ENCODE results near the gene SPAG7.
A peak's percentile ranks its signal among the peaks of the same experiment; 100 is the strongest.

The SPAG7 gene

DNA sequence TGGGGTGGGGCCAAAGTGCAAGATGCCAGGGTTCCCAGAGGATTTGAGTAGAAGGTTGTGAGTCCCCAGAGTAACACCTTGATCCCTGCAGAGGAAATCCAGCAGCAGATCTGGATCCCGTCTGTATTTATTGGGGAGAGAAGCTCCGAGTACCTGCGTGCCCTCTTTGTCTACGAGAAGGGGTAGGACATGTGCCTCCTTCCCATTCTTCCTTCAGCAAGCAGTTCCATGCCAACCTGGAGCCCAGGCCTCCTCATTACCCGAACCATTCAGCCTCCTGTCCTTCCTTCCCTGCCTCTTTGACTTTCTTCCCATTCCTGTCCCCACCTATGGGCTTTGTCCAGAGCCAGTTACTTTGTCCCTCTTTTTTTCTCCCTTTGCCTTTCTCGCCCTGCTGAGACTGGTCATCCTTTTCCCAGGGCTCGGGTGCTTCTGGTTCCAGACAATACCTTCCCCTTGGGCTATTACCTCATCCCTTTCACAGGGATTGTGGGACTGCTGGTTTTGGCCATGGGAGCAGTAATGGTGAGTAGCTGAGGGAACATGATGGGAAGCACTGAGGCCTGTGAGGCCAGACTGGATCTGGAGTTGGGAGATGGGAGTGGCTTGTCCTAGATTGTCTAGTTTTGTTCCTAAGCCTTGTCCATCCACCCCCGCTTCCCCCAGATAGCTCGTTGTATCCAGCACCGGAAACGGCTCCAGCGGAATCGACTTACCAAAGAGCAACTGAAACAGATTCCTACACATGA lies 24.7 kb downstream of the SPAG7 start:
- ChIA-PET CTCF (interaction anchor here (1.4 kb wide), 1 partner anchor 10 kb away, joined by 3 read pairs; no protein-coding TSS in a partner anchor), POLR2A (interaction anchor here (0.6 to 0.8 kb wide), 2 partner anchors 25 to 1157 kb away, joined by 3 to 5 read pairs; partner anchors contain the start of gene SPAG7)
- DNase-seq (ENCODE audit: extremely low spot score), result no peak
- TF ChIP-seq, protein P1, sequence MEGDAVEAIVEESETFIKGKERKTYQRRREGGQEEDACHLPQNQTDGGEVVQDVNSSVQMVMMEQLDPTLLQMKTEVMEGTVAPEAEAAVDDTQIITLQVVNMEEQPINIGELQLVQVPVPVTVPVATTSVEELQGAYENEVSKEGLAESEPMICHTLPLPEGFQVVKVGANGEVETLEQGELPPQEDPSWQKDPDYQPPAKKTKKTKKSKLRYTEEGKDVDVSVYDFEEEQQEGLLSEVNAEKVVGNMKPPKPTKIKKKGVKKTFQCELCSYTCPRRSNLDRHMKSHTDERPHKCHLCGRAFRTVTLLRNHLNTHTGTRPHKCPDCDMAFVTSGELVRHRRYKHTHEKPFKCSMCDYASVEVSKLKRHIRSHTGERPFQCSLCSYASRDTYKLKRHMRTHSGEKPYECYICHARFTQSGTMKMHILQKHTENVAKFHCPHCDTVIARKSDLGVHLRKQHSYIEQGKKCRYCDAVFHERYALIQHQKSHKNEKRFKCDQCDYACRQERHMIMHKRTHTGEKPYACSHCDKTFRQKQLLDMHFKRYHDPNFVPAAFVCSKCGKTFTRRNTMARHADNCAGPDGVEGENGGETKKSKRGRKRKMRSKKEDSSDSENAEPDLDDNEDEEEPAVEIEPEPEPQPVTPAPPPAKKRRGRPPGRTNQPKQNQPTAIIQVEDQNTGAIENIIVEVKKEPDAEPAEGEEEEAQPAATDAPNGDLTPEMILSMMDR (IDR thresholded peaks at IDR 0.05; ENCODE audit: control extremely low read depth, extremely low read depth, low read depth, missing control alignments), result no peak

DNA sequence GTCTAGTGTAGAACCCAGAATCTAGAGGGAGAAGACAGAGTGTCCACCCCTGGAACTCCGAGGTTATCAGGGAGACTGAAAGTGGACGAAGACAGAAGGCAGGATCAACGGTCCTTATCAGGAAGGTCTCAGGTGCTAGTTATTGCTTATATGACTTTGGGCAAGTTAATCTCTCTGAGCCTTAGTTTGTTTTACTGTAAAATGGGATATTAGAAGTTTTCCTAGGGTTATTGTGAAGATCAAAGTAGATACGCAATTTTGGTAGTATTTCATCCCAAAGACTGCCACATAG lies 26.4 kb downstream of the SPAG7 start:
- DNase-seq (ENCODE audit: extremely low spot score), result no peak
- POLR2A ChIA-PET, result no interaction called here
- CTCF ChIA-PET, result no interaction called here
- TF ChIP-seq, protein P1 (IDR thresholded peaks at IDR 0.05; ENCODE audit: control extremely low read depth, extremely low read depth, low read depth, missing control alignments), result no peak

DNA sequence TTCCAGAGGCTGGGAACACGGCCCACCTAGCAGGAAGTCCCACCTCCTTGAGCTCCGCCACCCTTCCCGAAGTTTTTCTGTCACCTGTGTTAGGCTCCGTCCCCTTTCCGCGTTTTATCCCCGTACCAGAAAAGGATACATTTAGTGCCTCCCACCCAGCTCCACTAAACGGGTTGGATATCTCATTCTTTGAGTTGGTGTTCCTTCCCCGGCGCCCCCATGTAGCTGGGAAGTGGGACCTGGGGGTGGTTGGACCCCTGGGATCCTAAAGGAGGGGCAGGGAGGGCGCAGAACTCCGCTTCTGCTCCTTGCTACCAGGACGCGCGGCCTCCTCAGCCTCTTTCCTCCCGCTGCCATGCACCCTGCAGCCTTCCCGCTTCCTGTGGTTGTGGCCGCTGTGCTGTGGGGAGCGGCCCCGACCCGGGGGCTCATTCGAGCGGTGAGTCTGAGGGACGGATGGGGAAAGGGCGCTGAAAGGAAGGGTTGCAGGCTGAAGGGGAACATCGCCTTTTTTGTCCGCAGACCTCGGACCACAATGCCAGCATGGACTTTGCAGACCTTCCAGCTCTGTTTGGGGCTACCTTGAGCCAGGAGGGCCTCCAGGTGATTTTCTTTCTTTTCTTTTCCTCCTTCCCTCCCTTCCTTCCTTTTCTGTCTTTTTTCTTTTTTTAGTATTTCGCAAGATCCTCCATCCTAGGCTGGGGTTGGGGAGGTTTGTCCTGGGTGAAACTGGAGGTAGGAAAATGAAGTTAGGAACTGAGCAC lies 26.9 kb downstream of the SPAG7 start:
- TF ChIP-seq, protein P1 (IDR thresholded peaks at IDR 0.05; ENCODE audit: control extremely low read depth, extremely low read depth, low read depth, missing control alignments), result no peak
- POLR2A ChIA-PET, result interaction anchor here (0.5 to 1.8 kb wide), 9 partner anchors 11 to 285 kb away, joined by 3 to 25 read pairs (median 5); partner anchors contain the start of genes C17orf107 and SPAG7
- DNase-seq (ENCODE audit: extremely low spot score), result no peak
- CTCF ChIA-PET, result interaction anchor here (1.0 to 2.3 kb wide), 4 partner anchors 15 to 122 kb away, joined by 3 to 12 read pairs (median 3); no protein-coding TSS in a partner anchor

DNA sequence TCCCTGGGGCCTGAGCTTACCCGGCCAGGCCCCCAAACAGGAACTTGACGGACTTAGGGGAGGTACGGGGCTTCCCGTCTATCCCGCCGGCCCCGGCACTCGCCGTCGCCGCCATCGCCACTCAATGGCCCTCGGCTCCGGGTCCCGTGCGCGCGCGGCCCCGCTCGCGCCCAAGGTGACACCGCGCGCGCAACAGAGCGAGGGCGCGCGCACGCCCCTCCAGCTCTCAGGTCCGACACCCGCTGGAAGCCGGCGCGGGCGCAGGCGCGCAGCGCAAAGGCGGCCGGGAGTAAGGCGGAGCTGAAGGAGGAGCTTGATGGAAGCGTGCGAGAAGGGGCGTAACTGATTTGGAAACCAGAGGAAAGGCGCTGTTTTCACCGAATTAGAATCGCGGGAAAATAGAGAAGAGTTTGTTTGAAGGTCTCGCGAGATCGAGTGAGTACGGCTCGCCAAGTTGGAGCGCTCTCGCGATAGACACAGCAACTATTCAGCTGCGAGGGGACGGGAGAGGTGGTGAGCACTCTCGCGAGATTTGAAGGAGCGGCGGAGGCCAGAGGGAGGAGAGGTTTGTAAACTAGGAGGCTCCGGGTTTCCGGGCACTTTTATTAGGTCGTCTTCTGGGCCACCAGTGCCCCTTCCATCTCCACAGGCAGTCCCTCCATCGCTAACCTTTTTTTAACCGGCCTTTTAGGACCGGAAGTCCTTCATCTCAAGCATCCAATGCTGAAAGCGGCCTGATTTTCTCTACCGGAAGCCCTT lies 27.6 kb downstream of the SPAG7 start, which contains the start of the genes RNF167 and SLC25A11:
Gene RNF167 (plus strand): TSS at position 473 of the 759 bp plus-strand sequence. CDS start 642 bp downstream, outside the sequence.
Gene SLC25A11 (minus strand): TSS at position 251 of the 759 bp plus-strand sequence. CDS start 136 bp downstream, at position 115.
- CTCF ChIA-PET, result interaction anchor here (1.0 to 2.3 kb wide), 6 partner anchors 14 to 123 kb away, joined by 3 to 12 read pairs (median 3); no protein-coding TSS in a partner anchor
- POLR2A ChIA-PET, result interaction anchor here (0.5 to 1.8 kb wide), 13 partner anchors 9 to 286 kb away, joined by 3 to 25 read pairs (median 5); partner anchors contain the start of genes C17orf107, PFN1 and SPAG7
- TF ChIP-seq, protein P1 (IDR thresholded peaks at IDR 0.05; ENCODE audit: control extremely low read depth, extremely low read depth, low read depth, missing control alignments), result no peak
- peak; percentile 97 for DNase-seq (ENCODE audit: extremely low spot score)

DNA sequence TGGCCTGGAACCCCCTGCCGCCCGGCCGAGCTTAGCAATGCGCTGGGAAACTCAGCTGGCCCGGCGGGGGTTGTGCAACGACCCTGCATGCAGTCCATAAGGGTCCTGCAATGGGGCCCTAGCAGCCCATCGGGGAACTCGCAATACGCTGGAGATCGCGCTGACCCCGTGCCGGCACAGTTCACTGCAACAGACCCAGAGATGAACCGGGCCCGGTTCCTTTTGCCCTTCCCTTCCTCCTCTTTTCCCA lies 28.1 kb downstream of the SPAG7 start:
- ChIA-PET POLR2A (interaction anchor here (0.5 to 1.8 kb wide), 11 partner anchors 9 to 286 kb away, joined by 3 to 25 read pairs (median 6); partner anchors contain the start of genes C17orf107, PFN1 and SPAG7), CTCF (interaction anchor here (1.0 to 2.3 kb wide), 7 partner anchors 13 to 124 kb away, joined by 3 to 12 read pairs (median 3); partner anchors contain the start of gene CAMTA2)
- no peak for DNase-seq (ENCODE audit: extremely low spot score)
- TF ChIP-seq, protein P1 (IDR thresholded peaks at IDR 0.05; ENCODE audit: control extremely low read depth, extremely low read depth, low read depth, missing control alignments), result no peak

Measured in GM10248 (cell line).